Caco-2 (cell line): ENCODE measurements around the gene CCDC60. TPM values are rescaled to one million over a fixed set of nuclear protein-coding genes. Genes with fewer than 3 reads are reported as not detected.

Source experiments
- BruUV-seq: library from RNA; stranded (reverse); fragments of 400-500 nt; replicated peaks from 2 replicates; lab custom pipeline; 2021; lab: Mats Ljungman, UMichigan
- CTCF ChIA-PET: fragments of 300-600 bp; sonication (Branson Sonifier 250); formaldehyde crosslinking; loops from one replicate; lab custom pipeline; 2022; ENCODE audit warnings: antibody characterized with exemption; lab: Charles Lee
- POLR2A ChIA-PET: fragments of 300-600 bp; sonication (Branson Sonifier 250); formaldehyde crosslinking; loops from one replicate; lab custom pipeline; 2022; ENCODE audit warnings: antibody characterized with exemption; lab: Charles Lee
- DNase-seq, 2 experiments: peaks; one replicate each; pipeline versions ENCODE4 v3.0.0 to v3.0.0-alpha.2; 2020 to 2022
- H3K27me3 ChIP-seq: replicated peaks from 2 replicates; pipeline ENCODE4 v1.6.0; 2011; ENCODE audit warnings: low read length; ENCODE audit not compliant: control insufficient read depth, insufficient read depth
- H3K36me3 ChIP-seq: 2 replicates; pipeline ENCODE4 v1.5.1; 2011; ENCODE audit warnings: low read length; ENCODE audit not compliant: control insufficient read depth, insufficient read depth
- H3K4me1 ChIP-seq: fragments of 250-450 bp; sonication (Bioruptor Pico); 2 replicates; pipeline ENCODE4 v1.5.1; 2020; ENCODE audit warnings: mild to moderate bottlenecking
- H3K4me3 ChIP-seq: 2 replicates; pipeline ENCODE4 v1.5.1; 2011; ENCODE audit warnings: low read depth, mild to moderate bottlenecking, control low read depth, low read length
- H3K9me3 ChIP-seq: fragments of 250-450 bp; sonication (Bioruptor Pico); 2 replicates; pipeline ENCODE4 v1.5.1; 2020; ENCODE audit warnings: mild to moderate bottlenecking, moderate library complexity
- H3K27ac Mint-ChIP-seq: one replicate; pipeline ENCODE4 v1.8.0; 2022; ENCODE audit warnings: mixed read lengths; ENCODE audit not compliant: unreplicated experiment
- H3K27me3 Mint-ChIP-seq: one replicate; pipeline ENCODE4 v1.8.0; 2022; ENCODE audit warnings: mixed read lengths; ENCODE audit not compliant: insufficient read depth, unreplicated experiment
- H3K36me3 Mint-ChIP-seq: one replicate; pipeline ENCODE4 v1.8.0; 2022; ENCODE audit warnings: mild to moderate bottlenecking, mixed read lengths; ENCODE audit not compliant: insufficient read depth, unreplicated experiment
- H3K4me1 Mint-ChIP-seq: one replicate; pipeline ENCODE4 v1.8.0; 2022; ENCODE audit warnings: low read depth, mixed read lengths; ENCODE audit not compliant: unreplicated experiment
- H3K4me3 Mint-ChIP-seq: one replicate; pipeline ENCODE4 v1.8.0; 2022; ENCODE audit warnings: mild to moderate bottlenecking, moderate library complexity, mixed read lengths; ENCODE audit not compliant: unreplicated experiment
- H3K9me3 Mint-ChIP-seq: one replicate; pipeline ENCODE4 v1.8.0; 2022; ENCODE audit warnings: mixed read lengths; ENCODE audit not compliant: unreplicated experiment
- intact Hi-C: fragments of 100-400 bp; cut with micrococcal nuclease; formaldehyde crosslinking; loops from one replicate; pipeline ENCODE4 v1.10.0; 2022; ENCODE audit not compliant: unreplicated experiment
- total RNA-seq: library from RNA; stranded (reverse); gene quantifications from 2 replicates; pipeline ENCODE4 v1.2.3, GENCODE V29; 2022
- TF ChIP-seq, protein P1 (sequence below), 2 experiments: fragments of 200-600 bp in 1 of 2; IDR thresholded peaks; 1 replicate in 1 of 2; 2 replicates in 1 of 2; pipeline versions ENCODE4 v1.5.1 to v1.8.0; 2011 to 2022; ENCODE audit warnings: antibody characterized with exemption in 1 of 2, control low read depth in 1 of 2, inconsistent platforms in 1 of 2, low read depth in 1 of 2, low read length in 1 of 2, mild to moderate bottlenecking in 1 of 2, moderate library complexity in 1 of 2; ENCODE audit not compliant: insufficient read depth in 1 of 2, severe bottlenecking in 1 of 2, unreplicated experiment in 1 of 2

The CCDC60 gene
- total RNA-seq, 1 experiment from 2014 or later = not detected

DNA sequence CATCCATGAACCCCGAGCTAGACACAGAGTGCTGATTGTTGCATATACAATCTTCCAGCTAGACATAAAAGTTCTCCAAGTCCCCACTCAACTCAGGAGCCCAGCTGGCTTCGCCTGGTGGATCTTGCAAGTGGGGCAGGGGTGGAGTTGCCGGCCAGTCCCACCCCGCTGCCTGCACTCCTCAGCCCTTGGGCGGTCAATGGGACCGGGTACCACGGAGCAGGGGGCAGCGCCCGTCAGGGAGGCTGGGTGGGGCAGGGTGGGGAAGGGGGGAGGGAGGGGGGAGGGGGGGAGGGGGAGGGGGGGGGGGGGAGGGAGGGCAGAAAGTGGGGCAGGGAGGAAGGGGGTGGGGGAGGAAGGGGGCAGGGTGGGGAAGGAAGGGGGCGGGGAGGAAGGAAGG, 63.0 kb downstream of the CCDC60 start:
- no peaks in the 10 kb centered on the region for H3K4me1 Mint-ChIP-seq
- POLR2A ChIA-PET = no interaction called here
- H3K27ac Mint-ChIP-seq = no peak overlapping the region
- no peak for DNase-seq
- no peak overlapping the region for H3K4me3 Mint-ChIP-seq
- Histone ChIP-seq H3K4me3 (no peak overlapping the region), H3K27me3 (no peaks in the 10 kb centered on the region; the same call in 1 of the 2 replicates), H3K36me3 (no peaks in the 10 kb centered on the region), H3K4me1 (no peaks in the 10 kb centered on the region), H3K9me3 (peaks cover 6% of the 10 kb centered on the region)
- H3K27me3 Mint-ChIP-seq = peaks cover 3% of the 10 kb centered on the region
- TF ChIP-seq, protein P1, sequence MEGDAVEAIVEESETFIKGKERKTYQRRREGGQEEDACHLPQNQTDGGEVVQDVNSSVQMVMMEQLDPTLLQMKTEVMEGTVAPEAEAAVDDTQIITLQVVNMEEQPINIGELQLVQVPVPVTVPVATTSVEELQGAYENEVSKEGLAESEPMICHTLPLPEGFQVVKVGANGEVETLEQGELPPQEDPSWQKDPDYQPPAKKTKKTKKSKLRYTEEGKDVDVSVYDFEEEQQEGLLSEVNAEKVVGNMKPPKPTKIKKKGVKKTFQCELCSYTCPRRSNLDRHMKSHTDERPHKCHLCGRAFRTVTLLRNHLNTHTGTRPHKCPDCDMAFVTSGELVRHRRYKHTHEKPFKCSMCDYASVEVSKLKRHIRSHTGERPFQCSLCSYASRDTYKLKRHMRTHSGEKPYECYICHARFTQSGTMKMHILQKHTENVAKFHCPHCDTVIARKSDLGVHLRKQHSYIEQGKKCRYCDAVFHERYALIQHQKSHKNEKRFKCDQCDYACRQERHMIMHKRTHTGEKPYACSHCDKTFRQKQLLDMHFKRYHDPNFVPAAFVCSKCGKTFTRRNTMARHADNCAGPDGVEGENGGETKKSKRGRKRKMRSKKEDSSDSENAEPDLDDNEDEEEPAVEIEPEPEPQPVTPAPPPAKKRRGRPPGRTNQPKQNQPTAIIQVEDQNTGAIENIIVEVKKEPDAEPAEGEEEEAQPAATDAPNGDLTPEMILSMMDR (IDR thresholded peaks at IDR 0.05; ENCODE audit: insufficient read depth in 1 of 2, low read depth in 1 of 2, low read length in 1 of 2, severe bottlenecking in 1 of 2, unreplicated experiment in 1 of 2) = no peak
- CTCF ChIA-PET = no interaction called here
- intact Hi-C loops = no loop called here
- H3K9me3 Mint-ChIP-seq = no peaks in the 10 kb centered on the region
- H3K36me3 Mint-ChIP-seq = no peaks in the 10 kb centered on the region
- BruUV-seq = no TSS peak

DNA sequence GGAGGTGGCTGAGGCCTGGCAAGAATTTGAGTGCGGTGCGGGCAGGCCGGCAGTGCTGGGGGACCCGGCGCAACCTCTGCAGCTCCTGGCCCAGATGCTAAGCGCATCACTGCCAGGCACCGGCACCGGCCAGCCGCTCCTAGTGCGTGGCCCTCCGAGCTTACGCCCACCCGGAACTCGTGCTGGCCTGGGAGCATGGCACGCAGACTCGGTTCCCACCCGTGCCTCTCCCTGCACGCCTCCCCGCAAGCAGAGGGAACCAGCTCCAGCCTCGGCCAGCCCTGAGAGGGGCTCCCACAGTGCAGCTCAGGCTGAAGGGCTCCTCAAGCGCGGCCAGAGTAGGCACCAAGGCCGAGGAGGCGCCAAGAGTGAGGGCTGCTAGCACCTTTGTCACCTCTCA, 63.7 kb downstream of the CCDC60 start:
- DNase-seq = no peak
- TF ChIP-seq, protein P1 (IDR thresholded peaks at IDR 0.05; ENCODE audit: insufficient read depth in 1 of 2, low read depth in 1 of 2, low read length in 1 of 2, severe bottlenecking in 1 of 2, unreplicated experiment in 1 of 2) = no peak
- H3K9me3 Mint-ChIP-seq = no peaks in the 10 kb centered on the region
- H3K27ac Mint-ChIP-seq = no peak overlapping the region
- no peaks in the 10 kb centered on the region for H3K4me1 ChIP-seq
- BruUV-seq = no TSS peak
- peaks cover 6% of the 10 kb centered on the region for H3K27me3 Mint-ChIP-seq
- no peaks in the 10 kb centered on the region for H3K4me1 Mint-ChIP-seq
- intact Hi-C loops = no loop called here
- CTCF ChIA-PET = no interaction called here
- no peaks in the 10 kb centered on the region for H3K36me3 ChIP-seq
- POLR2A ChIA-PET = no interaction called here
- no peak overlapping the region for H3K4me3 ChIP-seq
- H3K9me3 ChIP-seq = peaks cover 6% of the 10 kb centered on the region
- H3K4me3 Mint-ChIP-seq = no peak overlapping the region
- H3K36me3 Mint-ChIP-seq = no peaks in the 10 kb centered on the region
- H3K27me3 ChIP-seq = no peaks in the 10 kb centered on the region; the same call in 1 of the 2 replicates

DNA sequence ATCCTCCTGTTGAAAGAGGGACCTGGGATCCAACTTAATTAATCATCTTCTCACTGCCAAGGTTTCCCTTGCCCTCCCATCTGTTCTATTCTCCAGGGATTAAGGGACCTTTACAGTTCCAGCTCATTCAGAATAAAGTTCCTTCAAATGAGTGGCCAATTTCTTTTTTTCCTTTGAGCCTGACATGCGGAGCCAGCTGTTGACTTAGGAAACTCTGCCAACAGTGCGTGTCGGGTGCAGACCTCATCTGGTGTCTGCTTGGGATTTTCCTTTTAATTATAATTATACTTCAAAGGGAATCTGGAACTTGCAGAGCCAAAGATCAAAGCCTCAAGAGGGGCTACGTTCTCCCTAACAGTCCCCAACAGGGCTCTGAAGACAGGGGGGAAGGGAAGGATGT, 64.8 kb downstream of the CCDC60 start:
- H3K4me3 Mint-ChIP-seq = no peak overlapping the region
- peaks cover 9% of the 10 kb centered on the region for H3K27me3 Mint-ChIP-seq
- Histone ChIP-seq H3K27me3 (no peaks in the 10 kb centered on the region; the same call in 1 of the 2 replicates), H3K4me1 (no peaks in the 10 kb centered on the region), H3K36me3 (no peaks in the 10 kb centered on the region), H3K4me3 (no peak overlapping the region), H3K9me3 (peaks cover 6% of the 10 kb centered on the region)
- DNase-seq = no peak
- no peaks in the 10 kb centered on the region for H3K36me3 Mint-ChIP-seq
- no peak overlapping the region for H3K27ac Mint-ChIP-seq
- intact Hi-C loops = no loop called here
- POLR2A ChIA-PET = no interaction called here
- no peaks in the 10 kb centered on the region for H3K4me1 Mint-ChIP-seq
- BruUV-seq = no TSS peak
- CTCF ChIA-PET = no interaction called here
- H3K9me3 Mint-ChIP-seq = no peaks in the 10 kb centered on the region
- TF ChIP-seq, protein P1 (IDR thresholded peaks at IDR 0.05; ENCODE audit: insufficient read depth in 1 of 2, low read depth in 1 of 2, low read length in 1 of 2, severe bottlenecking in 1 of 2, unreplicated experiment in 1 of 2) = no peak
